ENCODE data around the gene TAS2R1. TPM values are rescaled to one million over a fixed set of nuclear protein-coding genes. Genes with fewer than 3 reads are reported as not detected.

The TAS2R1 gene
- polyA plus RNA-seq, 1 donor (not counting 4 experiments of a cell fraction or from before 2014, with no cell fraction given), result not detected

- no peak for FAIRE-seq
- H3K9ac ChIP-seq (ENCODE audit: control insufficient read depth, extremely low read depth, insufficient read depth, low read length), result no peak overlapping the region
Measured at GRCh38 chr5:9654886-9655285, 24.7 kb upstream of the TAS2R1 start.

GRCh38 chr5:9653811-9654210, 23.7 kb upstream of the TAS2R1 start:
- no peak for TF ChIP-seq CTCF (optimal IDR thresholded peaks at IDR 0.05 in 1 of 3, IDR thresholded peaks at IDR 0.05 in 1 of 3, conservative IDR thresholded peaks at IDR 0.05 in 1 of 3; ENCODE audit: extremely low read depth in 1 of 3, insufficient read depth in 2 of 3, low read length in 3 of 3)
- DNase-seq (ENCODE audit: low read depth, low spot score), result no peak
- no peak overlapping the region for H3K4me3 ChIP-seq (ENCODE audit: control insufficient read depth in 2 of 3, extremely low read depth in 1 of 3, insufficient read depth in 2 of 3, low read depth in 1 of 3, low read length in 3 of 3)
- no peaks in the 10 kb centered on the region for H3K9me1 ChIP-seq (ENCODE audit: control insufficient read depth, extremely low read depth, insufficient read depth, low read length)
- no peak overlapping the region for H2AFZ ChIP-seq (ENCODE audit: control insufficient read depth, low read length)
- no peaks in the 10 kb centered on the region for H3K9me3 ChIP-seq (ENCODE audit: control insufficient read depth, low read depth, low read length)
- H3K9ac ChIP-seq (ENCODE audit: control insufficient read depth, extremely low read depth, insufficient read depth, low read length), result no peak overlapping the region
- H4K20me1 ChIP-seq (ENCODE audit: control insufficient read depth, extremely low read depth, insufficient read depth, low read length), result no peaks in the 10 kb centered on the region
- dilution Hi-C loops (cut with MboI; ENCODE audit: extremely low pct_ligation_motif_present, low sequenced_read_pairs), result no loop called here
- FAIRE-seq, result no peak
- no peak overlapping the region for H3K27ac ChIP-seq (ENCODE audit: control insufficient read depth, insufficient read depth, low read length)
- H3K4me2 ChIP-seq (ENCODE audit: control insufficient read depth, extremely low read depth, insufficient read depth, low read depth, low read length), result no peak overlapping the region
- no peaks in the 10 kb centered on the region for H3K79me2 ChIP-seq (ENCODE audit: control insufficient read depth, insufficient read depth, low read length)
- H3K27me3 ChIP-seq (ENCODE audit: control insufficient read depth, extremely low read depth, insufficient read depth, low read length), result no peaks in the 10 kb centered on the region
- no peaks in the 10 kb centered on the region for H3K4me1 ChIP-seq (ENCODE audit: control insufficient read depth, extremely low read depth, insufficient read depth, low read length)
- H3K36me3 ChIP-seq (ENCODE audit: control insufficient read depth in 2 of 2, extremely low read depth in 1 of 2, insufficient read depth in 2 of 2, low read length in 2 of 2), result no peaks in the 10 kb centered on the region

More at GRCh38 chr5:9654886-9655285, 24.7 kb upstream of the TAS2R1 start:
- Histone ChIP-seq H2AFZ (ENCODE audit: control insufficient read depth, low read length) (no peak overlapping the region), H3K36me3 (ENCODE audit: control insufficient read depth in 2 of 2, extremely low read depth in 1 of 2, insufficient read depth in 2 of 2, low read length in 2 of 2) (no peaks in the 10 kb centered on the region), H3K9me1 (ENCODE audit: control insufficient read depth, extremely low read depth, insufficient read depth, low read length) (no peaks in the 10 kb centered on the region), H3K9me3 (ENCODE audit: control insufficient read depth, low read depth, low read length) (no peaks in the 10 kb centered on the region), H3K27ac (ENCODE audit: control insufficient read depth, insufficient read depth, low read length) (no peak overlapping the region), H3K4me3 (ENCODE audit: control insufficient read depth in 2 of 3, extremely low read depth in 1 of 3, insufficient read depth in 2 of 3, low read depth in 1 of 3, low read length in 3 of 3) (no peak overlapping the region), H3K4me2 (ENCODE audit: control insufficient read depth, extremely low read depth, insufficient read depth, low read depth, low read length) (no peak overlapping the region), H3K4me1 (ENCODE audit: control insufficient read depth, extremely low read depth, insufficient read depth, low read length) (no peaks in the 10 kb centered on the region), H3K79me2 (ENCODE audit: control insufficient read depth, insufficient read depth, low read length) (no peaks in the 10 kb centered on the region), H3K27me3 (ENCODE audit: control insufficient read depth, extremely low read depth, insufficient read depth, low read length) (no peaks in the 10 kb centered on the region), H4K20me1 (ENCODE audit: control insufficient read depth, extremely low read depth, insufficient read depth, low read length) (no peaks in the 10 kb centered on the region)
- no peak for DNase-seq (ENCODE audit: low read depth, low spot score)
- dilution Hi-C loops (cut with MboI; ENCODE audit: extremely low pct_ligation_motif_present, low sequenced_read_pairs), result no loop called here
- no peak for TF ChIP-seq EZH2 (IDR thresholded peaks at IDR 0.05; ENCODE audit: low read length)
- TF ChIP-seq CTCF (optimal IDR thresholded peaks at IDR 0.05 in 1 of 3, IDR thresholded peaks at IDR 0.05 in 1 of 3, conservative IDR thresholded peaks at IDR 0.05 in 1 of 3; ENCODE audit: extremely low read depth in 1 of 3, insufficient read depth in 2 of 3, low read length in 3 of 3), result no peak
